ENCODE results near the gene ZNF207.

ZNF207 gene

DNA sequence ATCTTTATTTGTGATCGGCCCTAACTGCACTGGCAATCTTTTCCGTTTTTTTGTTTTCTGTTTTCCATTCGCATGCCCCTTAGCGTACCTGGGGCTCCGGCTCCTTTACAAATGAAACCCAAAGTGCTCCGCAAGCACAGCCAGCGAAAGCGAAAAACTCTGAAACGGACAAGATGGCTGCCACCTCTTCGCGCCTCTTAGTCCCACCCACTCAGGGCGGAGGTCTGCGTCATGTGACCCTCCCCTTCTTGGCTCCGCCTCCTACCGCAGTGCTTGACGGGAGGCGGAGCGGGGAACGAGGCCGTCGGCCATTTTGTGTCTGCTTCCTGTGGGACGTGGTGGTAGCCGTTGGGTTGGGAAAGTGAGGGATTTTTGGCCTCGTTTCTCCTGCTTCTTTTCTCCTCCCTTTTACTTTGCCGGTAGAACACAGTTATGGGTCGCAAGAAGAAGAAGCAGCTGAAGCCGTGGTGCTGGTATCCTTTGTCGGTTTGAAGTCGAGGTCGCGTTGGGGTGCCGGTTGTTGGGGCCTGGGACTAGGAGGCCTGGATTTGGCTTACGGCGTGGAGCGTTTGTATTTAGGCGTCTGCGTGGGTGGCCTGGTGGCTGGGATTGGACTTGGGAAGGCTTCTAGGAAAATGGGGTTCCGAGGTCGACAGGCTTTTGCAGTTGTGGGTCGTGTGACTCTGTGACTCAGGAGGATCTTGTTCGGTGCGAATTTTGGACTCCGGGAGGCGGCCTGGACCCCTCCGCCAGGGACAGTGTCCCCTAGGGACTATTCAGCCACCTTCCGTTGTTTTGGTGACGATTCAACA lies at the start of gene ZNF207:
TSS of gene ZNF207 (plus strand) at position 304 of the 812 bp plus-strand sequence. CDS start at position 433, 129 bp downstream.
- peak; percentile 93 for DNase-seq (ENCODE audit: extremely low read depth, low read depth)
- TF ChIP-seq, protein P1, sequence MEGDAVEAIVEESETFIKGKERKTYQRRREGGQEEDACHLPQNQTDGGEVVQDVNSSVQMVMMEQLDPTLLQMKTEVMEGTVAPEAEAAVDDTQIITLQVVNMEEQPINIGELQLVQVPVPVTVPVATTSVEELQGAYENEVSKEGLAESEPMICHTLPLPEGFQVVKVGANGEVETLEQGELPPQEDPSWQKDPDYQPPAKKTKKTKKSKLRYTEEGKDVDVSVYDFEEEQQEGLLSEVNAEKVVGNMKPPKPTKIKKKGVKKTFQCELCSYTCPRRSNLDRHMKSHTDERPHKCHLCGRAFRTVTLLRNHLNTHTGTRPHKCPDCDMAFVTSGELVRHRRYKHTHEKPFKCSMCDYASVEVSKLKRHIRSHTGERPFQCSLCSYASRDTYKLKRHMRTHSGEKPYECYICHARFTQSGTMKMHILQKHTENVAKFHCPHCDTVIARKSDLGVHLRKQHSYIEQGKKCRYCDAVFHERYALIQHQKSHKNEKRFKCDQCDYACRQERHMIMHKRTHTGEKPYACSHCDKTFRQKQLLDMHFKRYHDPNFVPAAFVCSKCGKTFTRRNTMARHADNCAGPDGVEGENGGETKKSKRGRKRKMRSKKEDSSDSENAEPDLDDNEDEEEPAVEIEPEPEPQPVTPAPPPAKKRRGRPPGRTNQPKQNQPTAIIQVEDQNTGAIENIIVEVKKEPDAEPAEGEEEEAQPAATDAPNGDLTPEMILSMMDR (IDR thresholded peaks at IDR 0.05; ENCODE audit: low read depth, low read length), result no peak

DNA sequence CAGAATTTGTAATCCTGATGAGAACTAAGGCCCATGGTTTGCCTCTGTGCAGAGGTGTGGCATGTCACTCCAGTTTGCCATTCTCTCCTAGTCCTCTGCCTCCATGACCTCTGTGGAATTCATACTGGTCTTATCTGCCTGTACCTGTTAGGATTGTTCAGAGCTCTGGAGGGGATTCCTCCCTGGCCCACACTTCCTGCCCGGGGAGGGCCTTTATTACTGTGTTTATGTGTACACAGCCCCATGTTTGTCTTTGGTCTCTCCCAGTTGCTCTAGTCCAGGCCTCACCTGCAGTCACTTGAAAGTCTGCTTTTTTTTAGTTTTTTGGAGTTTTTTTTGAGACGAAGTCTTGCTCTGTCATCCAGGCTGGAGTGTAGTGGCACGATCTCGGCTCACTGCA lies 47.9 kb upstream of the ZNF207 start:
- TF ChIP-seq, protein P1 (IDR thresholded peaks at IDR 0.05; ENCODE audit: low read depth, low read length), result no peak
- DNase-seq (ENCODE audit: extremely low read depth, low read depth), result no peak

DNA sequence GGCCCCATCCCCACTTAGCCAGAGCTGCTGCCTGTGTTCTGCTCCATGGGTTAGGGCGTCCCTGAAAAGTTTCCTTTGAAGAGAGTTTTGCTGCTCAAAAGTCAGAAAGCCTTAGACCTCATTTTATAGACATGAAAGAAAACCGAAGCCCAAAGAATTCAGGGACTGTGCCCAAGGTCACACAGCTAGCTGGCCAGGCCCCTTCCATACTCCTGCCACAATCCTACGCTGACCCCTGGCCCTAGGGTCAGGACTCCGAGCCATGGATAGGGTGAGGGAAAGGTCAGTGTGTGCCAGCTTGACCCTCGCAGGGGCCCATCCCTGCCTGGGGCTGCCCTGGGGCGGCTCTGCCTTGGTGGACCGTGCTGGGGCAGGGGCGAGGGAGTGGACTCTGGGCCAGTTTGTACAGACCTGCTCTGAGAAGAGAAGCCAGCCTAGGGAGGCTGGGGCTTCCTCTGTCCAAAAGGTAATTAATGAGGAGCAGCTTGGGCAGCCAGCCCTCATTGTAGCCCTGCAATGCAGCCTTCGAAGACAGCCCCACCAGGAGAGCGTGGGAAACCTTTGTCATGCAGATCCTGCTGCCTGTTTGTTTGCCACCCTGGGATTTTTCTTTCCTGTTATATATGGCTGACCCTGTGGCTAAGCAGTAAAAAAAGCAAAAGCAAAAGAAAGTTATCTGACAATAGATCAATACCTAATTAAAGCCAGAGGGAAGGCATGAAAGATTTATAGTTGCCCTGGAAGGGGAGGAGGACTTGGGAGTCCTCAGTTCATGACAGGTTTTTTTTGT lies 46.9 kb upstream of the ZNF207 start:
- TF ChIP-seq, protein P1 (IDR thresholded peaks at IDR 0.05; ENCODE audit: low read depth, low read length), result no peak
- no peak for DNase-seq (ENCODE audit: extremely low read depth, low read depth)

DNA sequence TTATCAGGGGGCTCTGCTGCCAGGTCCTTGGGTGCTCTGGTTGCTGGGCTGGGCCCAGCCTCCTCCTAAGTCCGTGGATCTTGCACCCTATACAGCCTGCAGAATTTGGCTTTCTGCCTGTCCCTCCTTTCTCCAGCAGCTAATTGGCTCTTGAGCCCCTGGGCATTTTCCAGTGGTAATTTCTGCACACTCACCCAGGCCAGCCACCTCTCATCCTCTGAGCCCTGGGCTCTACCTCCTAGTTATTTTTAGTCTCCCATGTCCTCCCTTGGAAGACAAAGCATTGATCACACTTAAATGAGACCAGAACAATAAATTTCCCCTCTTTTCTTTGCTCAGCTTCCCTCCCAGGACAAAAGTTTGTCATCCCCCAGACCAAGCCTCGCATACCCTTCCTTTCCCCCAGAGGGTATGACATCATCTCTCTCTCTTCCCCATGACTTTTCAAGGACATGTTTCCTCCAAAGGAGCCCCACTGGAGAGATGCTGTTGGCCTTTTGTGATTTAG lies 46.1 kb upstream of the ZNF207 start:
- no peak for DNase-seq (ENCODE audit: extremely low read depth, low read depth)
- TF ChIP-seq, protein P1 (IDR thresholded peaks at IDR 0.05; ENCODE audit: low read depth, low read length), result no peak

DNA sequence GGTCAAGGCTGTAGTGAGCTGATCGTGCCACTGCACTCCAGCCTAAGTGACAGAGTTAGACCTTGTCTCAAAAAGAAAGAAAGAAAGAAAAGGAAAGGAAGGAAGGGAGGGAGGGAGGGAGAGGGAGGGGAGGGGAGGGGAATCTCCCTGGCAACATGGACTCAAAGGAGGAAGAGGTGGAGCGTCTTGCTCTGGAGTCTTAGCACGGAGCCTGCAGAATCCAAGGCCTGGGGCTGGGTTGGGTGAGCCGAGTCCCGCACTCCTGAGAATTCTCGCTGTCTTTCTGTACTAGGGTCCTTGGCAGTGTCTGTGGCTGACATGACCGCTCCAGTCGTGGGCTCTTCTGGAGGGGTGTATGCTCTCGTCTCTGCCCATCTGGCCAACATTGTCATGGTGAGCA lies 44.9 kb upstream of the ZNF207 start:
- no peak for DNase-seq (ENCODE audit: extremely low read depth, low read depth)

DNA sequence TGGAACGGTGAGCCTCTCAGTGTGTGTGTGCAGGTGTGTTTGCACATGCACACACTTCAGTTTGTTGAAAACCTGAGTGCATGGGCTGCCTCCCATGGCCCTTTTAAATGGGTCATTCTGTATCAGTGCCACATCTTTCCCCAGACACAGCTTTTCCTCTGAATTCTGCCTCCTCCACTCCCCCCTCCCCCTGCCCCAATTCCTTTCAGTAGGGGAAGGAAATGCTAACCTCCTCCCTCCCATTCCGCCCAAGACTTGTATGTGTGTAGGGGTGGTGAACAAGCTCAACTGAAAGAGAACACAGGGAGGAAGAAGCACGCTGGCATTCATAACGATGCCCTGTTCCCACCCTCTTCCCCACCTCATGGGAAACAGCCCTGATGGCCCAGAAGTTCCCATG lies 42.3 kb upstream of the ZNF207 start:
- DNase-seq (ENCODE audit: extremely low read depth, low read depth), result no peak
- TF ChIP-seq, protein P1 (IDR thresholded peaks at IDR 0.05; ENCODE audit: low read depth, low read length), result no peak

More for the DNA sequence above, 44.9 kb upstream of the ZNF207 start:
- TF ChIP-seq, protein P1 (IDR thresholded peaks at IDR 0.05; ENCODE audit: low read depth, low read length), result no peak
